HG02623 (cell line): ENCODE results near the gene HSD17B4.
A peak's percentile ranks its signal among the peaks of the same experiment; 100 is the strongest.
"Not testable (repeated sequence)": the region's sequence is repeated elsewhere in the genome, so short reads cannot be mapped to it uniquely, and the experiment has no call there.

ENCODE experiments used
- ATAC-seq: cut with Tn5 transposase; IDR thresholded peaks from one replicate; pipeline ENCODE4 v1.9.1; 2021; ENCODE audit warnings: moderate library complexity; ENCODE audit not compliant: unreplicated experiment

Gene HSD17B4

GRCh38 chr5:119478781-119479180, 26.5 kb downstream of the HSD17B4 start:
- ATAC-seq: no peak

GRCh38 chr5:119480629-119481028, 28.3 kb downstream of the HSD17B4 start:
- not testable (repeated sequence) for ATAC-seq

- ATAC-seq: no peak
Measured at GRCh38 chr5:119483155-119483554, 30.9 kb downstream of the HSD17B4 start.

- no peak for ATAC-seq
Measured at GRCh38 chr5:119484884-119485283, 32.6 kb downstream of the HSD17B4 start.

GRCh38 chr5:119501671-119502179, 49.4 kb downstream of the HSD17B4 start:
- no peak for ATAC-seq

GRCh38 chr5:119503939-119504338, 51.6 kb downstream of the HSD17B4 start:
- ATAC-seq: not testable (repeated sequence)

- ATAC-seq: no peak
Measured at GRCh38 chr5:119512277-119512676, 60.0 kb downstream of the HSD17B4 start.

- ATAC-seq: no peak
Measured at GRCh38 chr5:119515192-119515591, 62.9 kb downstream of the HSD17B4 start.

- not testable (repeated sequence) for ATAC-seq
Measured at GRCh38 chr5:119517115-119517514, 64.8 kb downstream of the HSD17B4 start.

- ATAC-seq: no peak
Measured at GRCh38 chr5:119521232-119521631, 68.9 kb downstream of the HSD17B4 start.

GRCh38 chr5:119522841-119523240, 70.5 kb downstream of the HSD17B4 start:
- no peak for ATAC-seq

- no peak for ATAC-seq
Measured at GRCh38 chr5:119524485-119524884, 72.2 kb downstream of the HSD17B4 start.

- ATAC-seq: no peak
Measured at GRCh38 chr5:119527351-119527750, 75.1 kb downstream of the HSD17B4 start.

- no peak for ATAC-seq
Measured at GRCh38 chr5:119529811-119530210, 77.5 kb downstream of the HSD17B4 start.

- no peak for ATAC-seq
Measured at GRCh38 chr5:119532637-119533036, 80.3 kb downstream of the HSD17B4 start.

GRCh38 chr5:119537704-119538103, 85.4 kb downstream of the HSD17B4 start:
- peak; percentile 99 for ATAC-seq

- no peak for ATAC-seq
Measured at GRCh38 chr5:119541716-119542115, 89.4 kb downstream of the HSD17B4 start.

GRCh38 chr5:119551819-119552218, 99.5 kb downstream of the HSD17B4 start:
- no peak for ATAC-seq

- no peak for ATAC-seq
Measured at GRCh38 chr5:119554597-119554996, 102.3 kb downstream of the HSD17B4 start.

GRCh38 chr5:119570910-119571309, 118.6 kb downstream of the HSD17B4 start:
- ATAC-seq: no peak

GRCh38 chr5:119578937-119579336, 126.6 kb downstream of the HSD17B4 start:
- ATAC-seq: peak; percentile 65

GRCh38 chr5:119582987-119583386, 130.7 kb downstream of the HSD17B4 start:
- ATAC-seq: no peak

- ATAC-seq: peak; percentile 81
Measured at GRCh38 chr5:119583684-119584083, 131.4 kb downstream of the HSD17B4 start.
